ENCODE measurements around the gene ARHGEF2. TPM values are rescaled to one million over a fixed set of nuclear protein-coding genes. Genes with fewer than 3 reads are reported as not detected.
A peak's percentile ranks its signal among the peaks of the same experiment; 100 is the strongest.

ARHGEF2 gene
- total RNA-seq, 4 donors from 2014 or later: 47.4 to 80.1 (median 66.6) TPM

GRCh38 chr1:156021093-156021428, 42.7 kb upstream of the ARHGEF2 start:
- no peak for DNase-seq
- Histone ChIP-seq H3K9me3 (no peaks in the 10 kb centered on the region), H3K4me3 (replicated peaks in 1 of 3) (peak overlapping the region in 2 of 3 donors; percentile 59 to 92), H3K4me1 (peaks cover 6 to 9% of the 10 kb centered on the region in 2 donors), H3K36me3 (peaks cover 5 to 14% of the 10 kb centered on the region in 2 donors), H3K27ac (peak overlapping the region in 1 of 3 donors; percentile 82), H3K27me3 (no peaks in the 10 kb centered on the region)
- intact Hi-C loops (cut with DNase I): no loop called here
- TF ChIP-seq POLR2A (IDR thresholded peaks at IDR 0.05): no peak
- no peak for TF ChIP-seq CTCF (IDR thresholded peaks at IDR 0.05)
- 8 to 13% methylated on average over 4 of the region's 4 CpGs for WGBS, 2 donors

GRCh38 chr1:156020293-156021092, 42.1 kb upstream of the ARHGEF2 start, which contains the start of gene SSR2:
Gene SSR2, minus strand, starts transcription at chr1:156020951. Its CDS starts 784 bp downstream, at chr1:156020167.
- intact Hi-C loops (cut with DNase I): no loop called here
- peak; percentile 81 to 83 for DNase-seq
- Histone ChIP-seq H3K4me1 (peaks cover 6 to 9% of the 10 kb centered on the region in 2 donors), H3K27me3 (no peaks in the 10 kb centered on the region), H3K9me3 (no peaks in the 10 kb centered on the region), H3K36me3 (peaks cover 10 to 14% of the 10 kb centered on the region in 2 donors), H3K27ac (peak within 1 kb of the TSS; percentile 59 to 89 (median 82)), H3K4me3 (replicated peaks in 1 of 3) (peak within 1 kb of the TSS; percentile 20 to 92 (median 59))
- TF ChIP-seq CTCF (IDR thresholded peaks at IDR 0.05) (no peak), POLR2A (IDR thresholded peaks at IDR 0.05) (peak in 1 of 2 donors; percentile 57)
- 0% methylated on average over 23 to 40 of the region's 45 CpGs for WGBS, 2 donors

GRCh38 chr1:156019946-156020292, 41.6 kb upstream of the ARHGEF2 start:
- intact Hi-C loops (cut with DNase I): no loop called here
- TF ChIP-seq CTCF (IDR thresholded peaks at IDR 0.05) (no peak), POLR2A (IDR thresholded peaks at IDR 0.05) (no peak)
- peak overlapping the region; percentile 20 to 92 (median 59) for H3K4me3 ChIP-seq (replicated peaks in 1 of 3)
- H3K4me1 ChIP-seq: peaks cover 6 to 9% of the 10 kb centered on the region in 2 donors
- peaks cover 11 to 16% of the 10 kb centered on the region in 2 donors for H3K36me3 ChIP-seq
- no peak for DNase-seq
- H3K27me3 ChIP-seq: no peaks in the 10 kb centered on the region
- WGBS, 2 donors: 53 to 56% methylated on average over 8 of the region's 8 CpGs
- H3K9me3 ChIP-seq: no peaks in the 10 kb centered on the region
- peak overlapping the region in 1 of 3 donors; percentile 89 for H3K27ac ChIP-seq

- Histone ChIP-seq H3K9me3 (no peaks in the 10 kb centered on the region), H3K36me3 (peaks cover 38 to 63% of the 10 kb centered on the region in 2 donors), H3K4me1 (peaks cover 2 to 4% of the 10 kb centered on the region in 2 donors), H3K4me3 (replicated peaks in 1 of 3) (no peak overlapping the region), H3K27me3 (no peaks in the 10 kb centered on the region), H3K27ac (no peak overlapping the region)
- intact Hi-C loops (cut with DNase I): no loop called here
- DNase-seq: no peak
- no peak for TF ChIP-seq CTCF (IDR thresholded peaks at IDR 0.05)
- TF ChIP-seq POLR2A (IDR thresholded peaks at IDR 0.05): no peak
- 92 to 93% methylated on average over 7 of the region's 7 CpGs for WGBS, 2 donors
These were observed 36.5 kb upstream of the ARHGEF2 start for GRCh38 chr1:156014829-156015228.

Measured in thyroid gland (tissue), 4 donors.